Liver (tissue), 9 donors: ENCODE measurements around the gene FARS2. TPM values are rescaled to one million over a fixed set of nuclear protein-coding genes. Genes with fewer than 3 reads are reported as not detected.

ENCODE experiments used
- DNase-seq: peaks from one replicate; pipeline ENCODE4 v3.0.0-alpha.2; 2017; ENCODE audit warnings: low spot score
- H3K27ac ChIP-seq, 2 donors: one replicate each; pipeline ENCODE4 v1.7.0; 2013; ENCODE audit warnings: inconsistent platforms in 2 of 2, low read length in 2 of 2, control low read depth in 1 of 2, low read depth in 1 of 2, mild to moderate bottlenecking in 1 of 2
- H3K27me3 ChIP-seq, 4 donors: one replicate each; pipeline versions ENCODE4 v1.6.1 to v1.7.0; 2013; ENCODE audit warnings: low read length in 3 of 4, inconsistent platforms in 1 of 4, mild to moderate bottlenecking in 1 of 4, moderate library complexity in 1 of 4; ENCODE audit not compliant: control insufficient read depth in 4 of 4, insufficient read depth in 4 of 4
- H3K36me3 ChIP-seq, 4 donors: one replicate each; pipeline versions ENCODE4 v1.6.1 to v1.7.0; 2013; ENCODE audit warnings: low read length in 3 of 4, mild to moderate bottlenecking in 3 of 4, low read depth in 1 of 4, moderate library complexity in 1 of 4; ENCODE audit not compliant: control insufficient read depth in 4 of 4, insufficient read depth in 3 of 4
- H3K4me1 ChIP-seq, 4 donors: one replicate each; pipeline versions ENCODE4 v1.6.1 to v1.7.0; 2013; ENCODE audit warnings: low read length in 3 of 4, mild to moderate bottlenecking in 3 of 4, moderate library complexity in 1 of 4; ENCODE audit not compliant: control insufficient read depth in 4 of 4, insufficient read depth in 4 of 4
- H3K4me3 ChIP-seq, 3 donors: one replicate each; pipeline versions ENCODE4 v1.6.1 to v1.7.0; 2013; ENCODE audit warnings: low read length in 3 of 3, control low read depth in 1 of 3, low read depth in 1 of 3, mild to moderate bottlenecking in 1 of 3
- H3K9ac ChIP-seq, 2 donors: one replicate each; pipeline ENCODE4 v1.7.0; 2013; ENCODE audit warnings: low read length in 2 of 2, mild to moderate bottlenecking in 2 of 2, moderate library complexity in 2 of 2, control low read depth in 1 of 2, low read depth in 1 of 2
- H3K9me3 ChIP-seq, 4 donors: one replicate each; pipeline versions ENCODE4 v1.6.1 to v1.7.0; 2013; ENCODE audit warnings: low read length in 3 of 4; ENCODE audit not compliant: control insufficient read depth in 4 of 4
- EGR1 ChIP-seq, 2 donors: IDR thresholded peaks; 2 replicates each; pipeline ENCODE4 v1.6.1; 2016 to 2018; ENCODE audit warnings: antibody characterized with exemption in 2 of 2, low read depth in 2 of 2
- FOXA1 ChIP-seq: IDR thresholded peaks from 2 replicates; pipeline ENCODE4 v1.6.1; 2016; ENCODE audit warnings: antibody characterized with exemption
- FOXA2 ChIP-seq: IDR thresholded peaks from 2 replicates; pipeline ENCODE4 v1.6.1; 2016; ENCODE audit warnings: antibody characterized with exemption
- GABPA ChIP-seq, 2 donors: IDR thresholded peaks in 1 of 2; conservative IDR thresholded peaks in 1 of 2; 2 replicates each; pipeline ENCODE4 v1.6.1; 2016; ENCODE audit warnings: antibody characterized with exemption in 2 of 2, mild to moderate bottlenecking in 1 of 2, moderate library complexity in 1 of 2
- HNF4A ChIP-seq, 2 donors: conservative IDR thresholded peaks; 2 replicates each; pipeline ENCODE4 v1.6.1; 2016; ENCODE audit warnings: antibody characterized with exemption in 2 of 2, mild to moderate bottlenecking in 2 of 2
- HNF4G ChIP-seq: IDR thresholded peaks from 2 replicates; pipeline ENCODE4 v1.6.1; 2016; ENCODE audit warnings: antibody characterized with exemption
- JUND ChIP-seq, 2 donors: IDR thresholded peaks; 2 replicates each; pipeline ENCODE4 v1.6.1; 2016; ENCODE audit warnings: antibody characterized with exemption in 2 of 2
- NR2F2 ChIP-seq: IDR thresholded peaks from 2 replicates; pipeline ENCODE4 v1.6.1; 2016; ENCODE audit warnings: antibody characterized with exemption
- RAD21 ChIP-seq, 2 donors: IDR thresholded peaks; 2 replicates each; pipeline ENCODE4 v1.6.1; 2016; ENCODE audit warnings: antibody characterized with exemption in 2 of 2, mild to moderate bottlenecking in 2 of 2
- RXRA ChIP-seq, 2 donors: IDR thresholded peaks; 2 replicates each; pipeline ENCODE4 v1.6.1; 2017 to 2018; ENCODE audit warnings: antibody characterized with exemption in 2 of 2, mild to moderate bottlenecking in 1 of 2
- SP1 ChIP-seq: IDR thresholded peaks from 2 replicates; pipeline ENCODE4 v1.6.1; 2018; ENCODE audit warnings: antibody characterized with exemption, mild to moderate bottlenecking
- TAF1 ChIP-seq: conservative IDR thresholded peaks from 2 replicates; pipeline ENCODE4 v1.6.1; 2016; ENCODE audit warnings: antibody characterized with exemption, mild to moderate bottlenecking
- YY1 ChIP-seq: IDR thresholded peaks from 2 replicates; pipeline ENCODE4 v1.6.1; 2016; ENCODE audit warnings: antibody characterized with exemption, mild to moderate bottlenecking
- WGBS: extraction: QIAGEN DNeasy Blood & Tissue Kit; methylation state at CpG from one replicate; pipeline ENCODE4 v1.1.7; 2013; 5-methylcytosine and 5-hydroxymethylcytosine counted together
- polyA plus RNA-seq, 2 donors: library from polyadenylated mRNA; stranded (reverse) in 1 of 2; unstranded in 1 of 2; fragments of 200-250 nt in 1 of 2; fragments of >200 nt in 1 of 2; fragmentation: Nextera tagmentation in 1 of 2; extraction: Ambion mirVana in 1 of 2; gene quantifications; one replicate each; pipeline versions ENCODE4 v1.2.1 to v1.2.3, GENCODE V29; 2013 to 2015
- total RNA-seq, 2 donors: library from RNA; depleted of rRNA; stranded (reverse); fragments of >200 nt; gene quantifications; one replicate each; pipeline ENCODE4 v1.2.3, GENCODE V29; 2014
- TF ChIP-seq, protein P1 (sequence below): IDR thresholded peaks from 2 replicates; pipeline ENCODE4 v1.6.1; 2016; ENCODE audit warnings: antibody characterized with exemption
- TF ChIP-seq, protein P2 (sequence below): IDR thresholded peaks from 2 replicates; pipeline ENCODE4 v1.6.1; 2016; ENCODE audit warnings: antibody characterized with exemption, mild to moderate bottlenecking
- TF ChIP-seq, protein P3 (sequence below): IDR thresholded peaks from 2 replicates; pipeline ENCODE4 v1.6.1; 2016; ENCODE audit warnings: antibody characterized with exemption
- TF ChIP-seq, protein P4 (sequence below): IDR thresholded peaks from 2 replicates; pipeline ENCODE4 v1.6.1; 2016; ENCODE audit warnings: antibody characterized with exemption
- TF ChIP-seq, protein P5 (sequence below): fragments of 150-350 bp; IDR thresholded peaks from 2 replicates; pipeline ENCODE4 v1.5.1; 2017; ENCODE audit warnings: improper control_type of control experiment, low read depth, low read length; ENCODE audit not compliant: missing input control
- donor health status: healthy.
- donor health status: healthy.
- donor health status: healthy.
- donor health status: healthy.
- donor health status: healthy.

FARS2 gene
- total and polyA plus RNA-seq, 4 donors, result 7.8 to 25.9 (median 11.2) TPM

DNA sequence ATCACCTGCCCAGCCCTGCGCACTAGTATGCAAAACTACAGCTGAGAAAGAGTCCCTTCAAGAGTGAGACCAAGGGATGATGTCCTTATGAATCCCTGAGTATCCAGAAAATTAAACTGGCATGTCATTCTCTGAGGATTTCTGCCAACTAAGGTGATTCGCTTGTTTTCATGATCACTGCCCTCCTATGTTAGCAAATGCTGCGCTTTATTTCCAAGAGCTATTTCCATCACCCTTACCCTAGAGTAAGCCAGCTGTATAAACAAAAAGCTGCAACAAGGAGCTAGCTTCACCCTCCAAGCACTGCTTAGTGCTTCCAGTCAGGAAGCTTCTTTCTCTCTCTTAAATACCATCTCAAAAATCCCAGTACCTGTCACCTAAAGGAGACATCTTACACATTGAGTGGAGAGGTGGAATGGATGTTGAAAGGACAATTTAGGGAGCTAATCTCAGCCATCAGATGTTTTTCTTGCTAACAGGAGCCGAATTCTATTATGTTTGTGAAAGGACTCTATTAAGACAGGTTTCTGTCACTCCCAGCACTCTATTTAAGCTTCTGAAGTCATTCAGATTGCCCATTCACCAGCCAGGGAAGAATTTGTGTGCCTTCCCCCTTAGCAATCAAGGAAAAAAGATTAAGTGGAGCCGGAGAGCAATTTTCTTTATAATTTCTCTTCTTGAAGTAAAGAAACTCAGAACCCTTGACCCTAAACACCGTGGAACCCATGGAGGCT is 423.2 kb downstream of the FARS2 start:
- Histone ChIP-seq H3K36me3 (no peaks in the 10 kb centered on the region), H3K9ac (no peak overlapping the region), H3K27ac (no peak overlapping the region), H3K4me1 (peaks cover 0 to under 1% (median 0%) of the 10 kb centered on the region in 4 donors), H3K9me3 (peaks cover 0 to 1% (median 0%) of the 10 kb centered on the region in 4 donors), H3K4me3 (no peak overlapping the region), H3K27me3 (no peaks in the 10 kb centered on the region)
- WGBS, result 91% methylated on average over 6 of the region's 6 CpGs
- TF ChIP-seq EGR1 (IDR thresholded peaks at IDR 0.05; ENCODE audit: low read depth in 2 of 2) (no peak), YY1 (no peak), JUND (IDR thresholded peaks at IDR 0.05) (no peak), FOXA2 (no peak), RXRA (IDR thresholded peaks at IDR 0.05) (no peak), HNF4A (conservative IDR thresholded peaks at IDR 0.05) (no peak), NR2F2 (no peak), GABPA (IDR thresholded peaks at IDR 0.05 in 1 of 2, conservative IDR thresholded peaks at IDR 0.05 in 1 of 2) (no peak), TAF1 (no peak), FOXA1 (no peak), HNF4G (no peak), SP1 (no peak), RAD21 (IDR thresholded peaks at IDR 0.05) (no peak)
- TF ChIP-seq, protein P1, sequence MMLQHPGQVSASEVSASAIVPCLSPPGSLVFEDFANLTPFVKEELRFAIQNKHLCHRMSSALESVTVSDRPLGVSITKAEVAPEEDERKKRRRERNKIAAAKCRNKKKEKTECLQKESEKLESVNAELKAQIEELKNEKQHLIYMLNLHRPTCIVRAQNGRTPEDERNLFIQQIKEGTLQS, result no peak
- TF ChIP-seq, protein P2, sequence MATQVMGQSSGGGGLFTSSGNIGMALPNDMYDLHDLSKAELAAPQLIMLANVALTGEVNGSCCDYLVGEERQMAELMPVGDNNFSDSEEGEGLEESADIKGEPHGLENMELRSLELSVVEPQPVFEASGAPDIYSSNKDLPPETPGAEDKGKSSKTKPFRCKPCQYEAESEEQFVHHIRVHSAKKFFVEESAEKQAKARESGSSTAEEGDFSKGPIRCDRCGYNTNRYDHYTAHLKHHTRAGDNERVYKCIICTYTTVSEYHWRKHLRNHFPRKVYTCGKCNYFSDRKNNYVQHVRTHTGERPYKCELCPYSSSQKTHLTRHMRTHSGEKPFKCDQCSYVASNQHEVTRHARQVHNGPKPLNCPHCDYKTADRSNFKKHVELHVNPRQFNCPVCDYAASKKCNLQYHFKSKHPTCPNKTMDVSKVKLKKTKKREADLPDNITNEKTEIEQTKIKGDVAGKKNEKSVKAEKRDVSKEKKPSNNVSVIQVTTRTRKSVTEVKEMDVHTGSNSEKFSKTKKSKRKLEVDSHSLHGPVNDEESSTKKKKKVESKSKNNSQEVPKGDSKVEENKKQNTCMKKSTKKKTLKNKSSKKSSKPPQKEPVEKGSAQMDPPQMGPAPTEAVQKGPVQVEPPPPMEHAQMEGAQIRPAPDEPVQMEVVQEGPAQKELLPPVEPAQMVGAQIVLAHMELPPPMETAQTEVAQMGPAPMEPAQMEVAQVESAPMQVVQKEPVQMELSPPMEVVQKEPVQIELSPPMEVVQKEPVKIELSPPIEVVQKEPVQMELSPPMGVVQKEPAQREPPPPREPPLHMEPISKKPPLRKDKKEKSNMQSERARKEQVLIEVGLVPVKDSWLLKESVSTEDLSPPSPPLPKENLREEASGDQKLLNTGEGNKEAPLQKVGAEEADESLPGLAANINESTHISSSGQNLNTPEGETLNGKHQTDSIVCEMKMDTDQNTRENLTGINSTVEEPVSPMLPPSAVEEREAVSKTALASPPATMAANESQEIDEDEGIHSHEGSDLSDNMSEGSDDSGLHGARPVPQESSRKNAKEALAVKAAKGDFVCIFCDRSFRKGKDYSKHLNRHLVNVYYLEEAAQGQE, result no peak
- TF ChIP-seq, protein P3, sequence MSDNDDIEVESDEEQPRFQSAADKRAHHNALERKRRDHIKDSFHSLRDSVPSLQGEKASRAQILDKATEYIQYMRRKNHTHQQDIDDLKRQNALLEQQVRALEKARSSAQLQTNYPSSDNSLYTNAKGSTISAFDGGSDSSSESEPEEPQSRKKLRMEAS, result no peak
- TF ChIP-seq, protein P4, sequence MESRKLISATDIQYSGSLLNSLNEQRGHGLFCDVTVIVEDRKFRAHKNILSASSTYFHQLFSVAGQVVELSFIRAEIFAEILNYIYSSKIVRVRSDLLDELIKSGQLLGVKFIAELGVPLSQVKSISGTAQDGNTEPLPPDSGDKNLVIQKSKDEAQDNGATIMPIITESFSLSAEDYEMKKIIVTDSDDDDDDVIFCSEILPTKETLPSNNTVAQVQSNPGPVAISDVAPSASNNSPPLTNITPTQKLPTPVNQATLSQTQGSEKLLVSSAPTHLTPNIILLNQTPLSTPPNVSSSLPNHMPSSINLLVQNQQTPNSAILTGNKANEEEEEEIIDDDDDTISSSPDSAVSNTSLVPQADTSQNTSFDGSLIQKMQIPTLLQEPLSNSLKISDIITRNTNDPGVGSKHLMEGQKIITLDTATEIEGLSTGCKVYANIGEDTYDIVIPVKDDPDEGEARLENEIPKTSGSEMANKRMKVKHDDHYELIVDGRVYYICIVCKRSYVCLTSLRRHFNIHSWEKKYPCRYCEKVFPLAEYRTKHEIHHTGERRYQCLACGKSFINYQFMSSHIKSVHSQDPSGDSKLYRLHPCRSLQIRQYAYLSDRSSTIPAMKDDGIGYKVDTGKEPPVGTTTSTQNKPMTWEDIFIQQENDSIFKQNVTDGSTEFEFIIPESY, result no peak
- TF ChIP-seq, protein P5, sequence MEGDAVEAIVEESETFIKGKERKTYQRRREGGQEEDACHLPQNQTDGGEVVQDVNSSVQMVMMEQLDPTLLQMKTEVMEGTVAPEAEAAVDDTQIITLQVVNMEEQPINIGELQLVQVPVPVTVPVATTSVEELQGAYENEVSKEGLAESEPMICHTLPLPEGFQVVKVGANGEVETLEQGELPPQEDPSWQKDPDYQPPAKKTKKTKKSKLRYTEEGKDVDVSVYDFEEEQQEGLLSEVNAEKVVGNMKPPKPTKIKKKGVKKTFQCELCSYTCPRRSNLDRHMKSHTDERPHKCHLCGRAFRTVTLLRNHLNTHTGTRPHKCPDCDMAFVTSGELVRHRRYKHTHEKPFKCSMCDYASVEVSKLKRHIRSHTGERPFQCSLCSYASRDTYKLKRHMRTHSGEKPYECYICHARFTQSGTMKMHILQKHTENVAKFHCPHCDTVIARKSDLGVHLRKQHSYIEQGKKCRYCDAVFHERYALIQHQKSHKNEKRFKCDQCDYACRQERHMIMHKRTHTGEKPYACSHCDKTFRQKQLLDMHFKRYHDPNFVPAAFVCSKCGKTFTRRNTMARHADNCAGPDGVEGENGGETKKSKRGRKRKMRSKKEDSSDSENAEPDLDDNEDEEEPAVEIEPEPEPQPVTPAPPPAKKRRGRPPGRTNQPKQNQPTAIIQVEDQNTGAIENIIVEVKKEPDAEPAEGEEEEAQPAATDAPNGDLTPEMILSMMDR, result no peak
- DNase-seq, result no peak
